Measurements from ENCODE around the gene AKAP13.
"Not testable (repeated sequence)": the region's sequence is repeated elsewhere in the genome, so short reads cannot be mapped to it uniquely, and the experiment has no call there.

Gene AKAP13

DNA sequence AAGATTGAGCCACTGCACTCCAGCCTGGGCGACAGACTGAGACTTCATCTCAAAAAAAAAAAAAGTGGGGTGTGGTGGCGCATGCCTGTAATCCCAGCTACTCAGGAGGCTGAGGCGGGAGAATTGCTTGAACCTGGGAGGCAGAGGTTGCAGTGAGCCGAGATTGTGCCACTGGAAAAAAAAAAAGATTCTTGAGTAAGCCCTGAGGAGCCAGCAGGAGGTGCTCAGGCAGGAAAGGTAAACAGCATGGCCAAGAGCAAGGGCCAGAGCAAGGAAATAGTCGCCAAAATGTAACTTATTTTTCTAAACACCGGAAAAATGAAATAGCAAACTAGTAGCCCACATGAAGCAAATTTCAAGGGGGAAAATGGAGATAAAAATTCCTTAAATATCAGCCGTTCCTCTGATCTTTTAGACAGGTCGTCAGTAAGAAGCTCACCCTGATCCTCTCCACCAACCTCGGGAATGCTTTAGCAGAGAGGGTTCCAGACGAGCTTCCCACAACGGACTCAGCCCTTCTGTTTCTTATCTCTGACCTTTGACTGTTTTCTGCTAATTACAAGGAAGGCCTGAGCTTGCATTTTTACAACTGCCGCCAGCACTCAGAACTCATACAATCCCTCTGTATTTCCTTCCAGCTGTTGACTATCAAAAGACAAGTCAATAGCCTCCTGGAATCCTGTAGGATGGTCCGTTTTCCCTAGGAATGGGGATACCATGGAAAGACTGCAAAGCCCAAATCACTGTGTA lies 45.0 kb upstream of the AKAP13 start:
- no peak overlapping the region for H3K4me3 ChIP-seq (ENCODE audit: low read length)
- DNase-seq (ENCODE audit: low read depth): no peak
- TF ChIP-seq, protein P1, sequence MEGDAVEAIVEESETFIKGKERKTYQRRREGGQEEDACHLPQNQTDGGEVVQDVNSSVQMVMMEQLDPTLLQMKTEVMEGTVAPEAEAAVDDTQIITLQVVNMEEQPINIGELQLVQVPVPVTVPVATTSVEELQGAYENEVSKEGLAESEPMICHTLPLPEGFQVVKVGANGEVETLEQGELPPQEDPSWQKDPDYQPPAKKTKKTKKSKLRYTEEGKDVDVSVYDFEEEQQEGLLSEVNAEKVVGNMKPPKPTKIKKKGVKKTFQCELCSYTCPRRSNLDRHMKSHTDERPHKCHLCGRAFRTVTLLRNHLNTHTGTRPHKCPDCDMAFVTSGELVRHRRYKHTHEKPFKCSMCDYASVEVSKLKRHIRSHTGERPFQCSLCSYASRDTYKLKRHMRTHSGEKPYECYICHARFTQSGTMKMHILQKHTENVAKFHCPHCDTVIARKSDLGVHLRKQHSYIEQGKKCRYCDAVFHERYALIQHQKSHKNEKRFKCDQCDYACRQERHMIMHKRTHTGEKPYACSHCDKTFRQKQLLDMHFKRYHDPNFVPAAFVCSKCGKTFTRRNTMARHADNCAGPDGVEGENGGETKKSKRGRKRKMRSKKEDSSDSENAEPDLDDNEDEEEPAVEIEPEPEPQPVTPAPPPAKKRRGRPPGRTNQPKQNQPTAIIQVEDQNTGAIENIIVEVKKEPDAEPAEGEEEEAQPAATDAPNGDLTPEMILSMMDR (conservative IDR thresholded peaks at IDR 0.05; ENCODE audit: low read length): no peak

DNA sequence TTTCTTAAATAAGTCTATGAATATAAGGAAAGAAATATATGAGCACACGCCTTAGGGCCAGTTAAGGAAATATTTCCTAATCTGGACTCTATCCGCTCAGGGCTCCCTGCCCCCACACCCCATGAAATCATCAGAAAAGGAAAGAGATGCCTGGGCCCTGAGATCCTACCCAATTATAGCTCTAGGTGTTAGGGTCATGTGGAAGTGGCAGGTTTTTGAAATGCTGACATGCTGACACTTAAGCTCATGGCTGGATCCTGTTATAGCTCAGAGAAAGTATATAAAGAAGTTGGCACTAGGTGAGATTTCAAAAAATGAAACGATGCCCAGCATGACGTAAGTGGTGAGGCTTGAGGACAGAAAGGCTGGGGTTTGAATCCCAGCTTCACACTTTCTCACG lies 43.5 kb upstream of the AKAP13 start:
- DNase-seq (ENCODE audit: low read depth): no peak
- TF ChIP-seq, protein P1 (conservative IDR thresholded peaks at IDR 0.05; ENCODE audit: low read length): no peak
- H3K4me3 ChIP-seq (ENCODE audit: low read length): no peak overlapping the region

DNA sequence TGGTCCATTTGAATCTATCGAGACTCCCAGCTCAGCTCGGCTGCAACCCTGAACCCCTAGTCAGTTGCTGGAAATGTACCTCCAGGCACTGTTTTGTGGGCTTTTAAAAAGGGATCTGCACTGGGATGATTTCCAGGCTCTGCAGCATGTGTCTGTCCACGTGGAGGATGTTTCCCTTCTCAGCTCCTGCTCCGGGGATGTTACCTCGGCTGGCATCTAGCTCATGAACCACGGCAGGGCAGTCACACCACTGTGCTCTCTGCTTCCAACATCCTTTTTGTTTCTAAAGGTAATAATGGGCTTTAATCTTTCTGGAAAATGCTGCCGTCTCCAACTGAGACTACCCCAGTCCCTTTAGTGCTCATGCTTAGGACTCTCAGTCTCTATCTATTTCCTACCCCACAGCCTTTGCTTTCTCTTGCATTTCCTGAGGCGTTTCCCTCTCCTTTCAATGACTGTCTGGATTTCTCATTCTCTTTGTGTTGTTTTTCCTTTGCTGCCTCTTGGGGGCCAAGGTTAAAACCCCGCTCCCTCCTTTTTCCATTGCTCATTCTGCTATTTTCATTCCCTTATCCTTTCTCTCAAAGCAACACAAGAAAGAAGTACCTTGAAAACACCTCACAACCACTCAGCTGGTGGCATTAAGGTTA lies 42.9 kb upstream of the AKAP13 start:
- H3K4me3 ChIP-seq (ENCODE audit: low read length): no peak overlapping the region
- TF ChIP-seq, protein P1 (conservative IDR thresholded peaks at IDR 0.05; ENCODE audit: low read length): no peak
- no peak for DNase-seq (ENCODE audit: low read depth)

DNA sequence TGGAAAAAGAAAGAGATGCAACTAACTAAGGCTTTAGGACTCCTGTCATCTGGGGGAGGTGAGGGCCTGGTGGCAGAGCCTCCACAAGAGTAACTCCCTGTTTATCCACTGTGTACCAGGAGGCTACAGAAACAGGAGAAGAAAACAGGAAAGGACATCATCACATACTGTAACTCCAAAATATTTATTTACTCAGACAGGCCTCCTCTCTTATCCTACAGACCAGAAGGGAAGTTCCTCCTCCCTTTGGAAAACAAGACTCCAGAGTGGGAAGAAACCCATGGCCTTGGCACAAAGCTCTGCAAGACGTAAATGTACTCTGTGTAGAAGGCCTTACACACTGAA lies 40.1 kb upstream of the AKAP13 start:
- TF ChIP-seq, protein P1 (conservative IDR thresholded peaks at IDR 0.05; ENCODE audit: low read length): no peak
- no peak overlapping the region for H3K4me3 ChIP-seq (ENCODE audit: low read length)
- DNase-seq (ENCODE audit: low read depth): no peak

DNA sequence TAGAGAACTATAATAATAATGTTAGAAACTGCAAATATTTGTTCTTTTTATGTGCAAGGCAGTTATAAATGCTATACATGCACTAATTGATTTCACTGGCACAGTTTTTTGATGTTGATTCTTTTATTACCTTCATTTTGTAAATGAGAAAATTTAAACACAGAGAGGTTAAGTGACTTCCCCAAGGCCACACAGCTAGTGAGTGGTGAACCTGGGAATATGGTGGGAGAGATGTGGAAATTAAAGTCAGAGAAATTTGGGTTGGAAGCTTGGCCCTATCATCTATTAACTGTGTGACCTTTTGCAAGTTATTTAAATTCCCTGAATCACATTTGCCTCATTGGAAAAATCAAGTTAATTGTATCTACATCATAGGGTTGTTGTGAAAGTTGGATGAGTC lies 39.6 kb upstream of the AKAP13 start:
- no peak overlapping the region for H3K4me3 ChIP-seq (ENCODE audit: low read length)
- no peak for DNase-seq (ENCODE audit: low read depth)
- TF ChIP-seq, protein P1 (conservative IDR thresholded peaks at IDR 0.05; ENCODE audit: low read length): no peak

DNA sequence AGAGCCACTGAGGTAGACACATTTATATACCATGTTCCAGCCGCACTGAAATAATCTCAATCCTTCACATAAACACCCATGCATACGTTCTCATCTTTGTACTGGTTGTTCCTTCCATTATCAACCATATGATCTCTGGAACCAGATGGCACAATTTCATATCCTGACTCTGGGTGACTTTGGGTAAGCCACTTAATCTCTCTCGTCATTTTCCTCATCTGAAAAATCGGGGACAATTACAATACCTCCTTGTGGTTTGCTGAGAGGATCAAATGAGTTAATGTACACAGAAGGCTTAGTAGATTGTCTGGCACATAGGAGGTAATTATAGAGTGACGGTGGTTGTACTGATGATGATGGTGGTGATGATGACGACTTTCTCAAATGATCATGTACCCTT lies 38.2 kb upstream of the AKAP13 start:
- DNase-seq (ENCODE audit: low read depth); H3K4me3 ChIP-seq (ENCODE audit: low read length): not testable (repeated sequence)

DNA sequence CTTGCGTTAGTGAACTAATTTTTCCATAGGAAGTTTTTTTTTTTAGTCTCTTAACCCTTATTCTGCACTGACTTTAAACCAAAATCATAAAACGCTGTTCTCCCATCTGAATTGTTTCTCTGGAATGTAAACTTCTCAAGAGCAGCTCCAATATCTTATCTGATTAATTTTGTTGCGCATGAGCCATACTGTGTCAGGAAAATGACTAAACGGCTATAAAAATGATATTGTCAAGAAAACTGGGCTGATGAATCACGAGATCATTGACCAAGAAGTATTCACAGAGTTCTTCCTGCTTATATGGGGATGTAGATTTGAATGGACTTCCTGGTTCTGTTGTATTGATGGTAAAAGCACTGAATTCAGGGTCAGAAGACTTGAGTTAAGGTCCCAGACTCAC lies 37.0 kb upstream of the AKAP13 start:
- H3K4me3 ChIP-seq (ENCODE audit: low read length): not testable (repeated sequence)
- peak; percentile 89 for DNase-seq (ENCODE audit: low read depth)

DNA sequence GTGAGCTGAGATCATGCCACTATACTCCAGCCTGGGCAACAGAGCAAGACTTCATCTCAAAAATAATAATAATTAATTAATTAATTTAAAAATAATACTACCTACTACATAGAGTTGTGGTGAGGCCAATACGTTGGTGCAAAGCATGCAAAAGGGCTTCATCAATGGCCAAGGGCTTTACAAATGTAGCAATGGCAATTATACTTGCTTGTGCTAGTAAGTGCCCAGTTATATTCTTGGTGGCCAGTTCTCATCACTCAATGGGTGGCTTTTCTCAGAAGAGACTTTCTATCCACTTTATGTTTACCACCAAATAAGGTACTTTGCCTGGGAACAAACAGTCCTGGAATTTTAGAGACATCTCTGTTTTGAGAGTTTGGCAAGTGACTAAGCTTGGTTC lies 36.2 kb upstream of the AKAP13 start:
- not testable (repeated sequence) for DNase-seq (ENCODE audit: low read depth); H3K4me3 ChIP-seq (ENCODE audit: low read length)

DNA sequence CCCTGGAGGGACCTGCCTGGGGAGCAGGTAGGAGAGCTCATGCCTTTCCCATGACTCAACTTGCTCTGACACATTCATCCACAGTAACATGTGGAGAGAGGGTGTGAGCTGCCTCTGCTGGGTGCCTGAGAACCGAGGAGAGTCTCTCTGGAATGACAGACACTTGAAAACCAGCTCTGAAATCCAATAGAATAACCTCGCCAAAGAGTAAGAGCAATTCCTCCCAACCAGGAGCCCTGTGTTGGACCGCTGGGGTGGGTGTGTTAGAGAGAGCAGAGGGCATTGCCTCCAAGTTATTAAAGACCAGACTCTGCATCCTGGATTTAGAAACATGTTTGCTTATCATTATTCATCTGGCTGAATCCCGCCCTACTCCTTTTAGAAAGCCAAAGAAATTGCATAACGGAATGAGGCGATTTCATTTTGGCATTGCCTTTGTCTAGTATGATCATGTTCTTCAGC lies 35.7 kb upstream of the AKAP13 start:
- DNase-seq (ENCODE audit: low read depth): peak; percentile 73
- not testable (repeated sequence) for H3K4me3 ChIP-seq (ENCODE audit: low read length)

DNA sequence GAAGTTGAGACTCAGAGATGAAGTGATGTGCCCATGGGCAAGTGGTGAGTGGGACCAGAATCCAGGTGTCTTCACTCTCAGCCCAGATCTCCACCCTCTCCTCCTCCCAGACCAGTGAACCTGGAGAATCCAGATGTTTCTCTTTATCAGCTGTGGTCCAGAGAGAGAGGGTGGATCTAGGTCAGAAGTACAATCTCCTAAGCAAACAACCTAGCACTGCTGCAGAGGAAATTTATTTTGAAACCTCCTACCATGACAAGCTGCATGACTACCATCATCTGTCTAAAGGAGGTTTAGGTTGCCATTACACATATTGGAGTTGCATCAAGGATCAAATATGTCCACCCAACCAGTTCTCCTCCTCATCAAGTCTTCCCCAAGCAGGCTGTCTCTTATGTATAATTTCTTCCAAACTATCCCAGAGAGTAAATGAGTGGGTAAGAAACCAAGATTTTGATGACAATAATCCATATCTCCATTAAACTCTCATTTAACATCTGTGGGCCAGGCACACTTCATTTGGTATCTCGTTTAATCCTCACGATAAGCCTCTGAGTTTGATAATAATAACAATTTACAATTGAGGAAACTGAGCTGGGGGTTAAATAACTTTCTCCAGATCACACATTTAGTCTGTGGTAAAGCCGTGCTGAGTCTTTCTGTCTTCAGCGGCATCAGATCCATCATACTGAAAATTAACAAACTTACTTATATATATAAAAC lies 35.0 kb upstream of the AKAP13 start:
- not testable (repeated sequence) for H3K4me3 ChIP-seq (ENCODE audit: low read length); DNase-seq (ENCODE audit: low read depth)

DNA sequence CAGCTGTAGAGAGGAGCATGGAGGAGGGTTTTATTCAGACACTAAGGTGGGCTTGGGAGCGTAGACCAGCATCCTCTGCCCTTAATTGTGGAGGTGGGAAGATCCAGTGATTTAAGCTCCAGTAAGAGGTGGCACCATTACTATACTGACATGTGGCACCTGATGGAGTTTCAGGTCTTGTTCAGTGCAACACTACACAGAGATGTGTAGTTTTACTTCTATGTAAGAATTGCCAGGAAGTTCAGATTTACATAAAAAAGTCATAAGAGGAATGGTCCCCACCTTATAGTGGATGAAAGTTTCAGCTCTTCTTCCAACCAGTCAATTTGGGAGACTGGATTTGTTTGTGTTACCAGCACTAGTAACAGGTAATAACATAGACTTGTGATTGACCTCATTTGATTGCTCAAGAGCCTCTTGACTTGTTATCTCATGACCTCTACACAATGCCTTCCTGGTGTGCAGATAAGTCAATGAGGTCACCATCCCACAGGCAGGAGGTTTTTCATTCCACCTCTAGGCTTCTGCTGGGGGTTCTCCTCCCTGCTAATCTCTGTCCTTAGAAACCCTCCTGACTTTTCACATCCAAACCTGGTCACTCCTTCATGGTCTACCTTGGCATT lies 33.8 kb upstream of the AKAP13 start:
- not testable (repeated sequence) for DNase-seq (ENCODE audit: low read depth); H3K4me3 ChIP-seq (ENCODE audit: low read length)

DNA sequence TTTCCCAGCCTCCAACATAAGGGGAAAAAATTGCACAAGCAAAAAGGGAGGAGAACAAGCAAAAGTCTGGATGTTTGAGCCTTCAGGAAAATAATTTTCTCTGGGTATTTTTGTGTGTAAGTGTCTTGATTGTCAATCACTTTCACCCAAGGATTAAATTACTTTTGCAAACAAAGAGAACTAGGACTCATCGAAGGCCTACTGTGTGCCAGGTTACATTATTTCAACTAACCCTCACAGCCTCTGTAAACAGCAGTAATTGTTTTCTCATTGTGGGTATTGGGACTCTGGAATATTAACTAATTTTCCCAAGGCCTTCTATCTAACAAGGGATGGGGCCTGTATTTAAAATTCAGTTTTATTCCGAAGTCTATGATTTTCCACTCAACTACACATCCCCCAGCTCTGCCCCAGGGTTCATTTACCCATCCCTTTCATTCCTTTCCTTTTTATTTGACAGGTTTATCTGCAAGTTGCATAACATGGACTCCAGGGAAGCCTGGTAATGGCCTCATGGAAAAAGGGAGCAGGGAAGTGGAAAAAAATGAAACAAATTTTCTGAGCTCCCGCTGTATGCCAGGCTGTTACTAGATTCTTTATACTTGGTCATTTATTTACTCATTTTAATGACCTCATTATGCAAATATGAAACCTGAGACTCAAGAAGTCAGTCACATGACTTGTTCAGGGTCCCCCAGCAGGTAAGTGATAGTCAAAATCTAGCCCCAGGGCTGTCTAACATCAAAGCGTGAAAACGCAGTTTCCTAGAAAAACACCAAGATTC lies 32.9 kb upstream of the AKAP13 start:
- not testable (repeated sequence) for H3K4me3 ChIP-seq (ENCODE audit: low read length); DNase-seq (ENCODE audit: low read depth)

All from AG10803 (cell line).